HepG2 (cell line): ENCODE results near the gene CDK5RAP2. TPM values are rescaled to one million over a fixed set of nuclear protein-coding genes. Genes with fewer than 3 reads are reported as not detected.

Experiments used
- CENPBD1 ChIP-seq: sonication (generic); formaldehyde crosslinking; IDR thresholded peaks from 2 replicates; pipeline ENCODE4 v1.8.0; 2022; ENCODE audit warnings: missing genetic modification reagents, low read depth, mild to moderate bottlenecking, borderline replicate concordance
- IRF2 ChIP-seq: IDR thresholded peaks from 2 replicates; pipeline ENCODE4 v1.6.1; 2018; ENCODE audit warnings: missing genetic modification reagents, missing compliant biosample characterization
- SMAD1 ChIP-seq: sonication (generic); formaldehyde crosslinking; IDR thresholded peaks from 2 replicates; pipeline ENCODE4 v1.4.0; 2020; ENCODE audit warnings: missing genetic modification reagents, low read depth, mild to moderate bottlenecking, borderline replicate concordance
- ZFX ChIP-seq: sonication (generic); formaldehyde crosslinking; IDR thresholded peaks from 2 replicates; pipeline ENCODE4 v1.4.0; 2020; ENCODE audit warnings: mild to moderate bottlenecking, low read depth, missing genetic modification reagents, moderate library complexity
- ZNF556 ChIP-seq: sonication (generic); formaldehyde crosslinking; IDR thresholded peaks from 2 replicates; pipeline ENCODE4 v1.4.0; 2020; ENCODE audit warnings: mild to moderate bottlenecking, missing genetic modification reagents, borderline replicate concordance
- ZNF678 ChIP-seq: sonication (generic); formaldehyde crosslinking; IDR thresholded peaks from 2 replicates; pipeline ENCODE4 v1.4.0; 2020; ENCODE audit warnings: mild to moderate bottlenecking, missing genetic modification reagents
- ZNF703 ChIP-seq: sonication (generic); formaldehyde crosslinking; IDR thresholded peaks from 2 replicates; pipeline ENCODE4 v1.5.1; 2020; ENCODE audit warnings: missing genetic modification reagents, mild to moderate bottlenecking, moderate library complexity, borderline replicate concordance
- polyA plus RNA-seq, 8 experiments: library from polyadenylated mRNA; depleted of rRNA in 3 of 8; stranded (reverse) in 7 of 8; unstranded in 1 of 8; fragments of >200 nt; fragmentation: Illumina TruSeq in 4 of 8; extraction: Trizol in 4 of 8; gene quantifications; 2 replicates each; pipeline versions ENCODE4 v1.2.1 to v1.2.3, GENCODE V29; 2011 to 2016; ENCODE audit warnings: low read depth in 4 of 8, missing spikeins in 1 of 8, mixed read lengths in 1 of 8; ENCODE audit not compliant: insufficient read depth in 1 of 8
- total RNA-seq, 5 experiments: library from RNA; depleted of rRNA; stranded (reverse); fragments of >200 nt; fragmentation: Illumina TruSeq; extraction: Trizol; gene quantifications; 2 replicates each; pipeline ENCODE4 v1.2.3, GENCODE V29; 2016; ENCODE audit warnings: low read depth in 1 of 5
- TF ChIP-seq, protein P1 (sequence below): sonication (generic); formaldehyde crosslinking; IDR thresholded peaks from 2 replicates; pipeline ENCODE4 v1.5.1; 2020; ENCODE audit warnings: missing genetic modification reagents, mild to moderate bottlenecking, borderline replicate concordance
- TF ChIP-seq, protein P2 (sequence below): sonication (generic); formaldehyde crosslinking; conservative IDR thresholded peaks from 2 replicates; pipeline ENCODE4 v1.4.0; 2020; ENCODE audit warnings: missing genetic modification reagents
- TF ChIP-seq, protein P3 (sequence below): sonication (generic); formaldehyde crosslinking; IDR thresholded peaks from 2 replicates; pipeline ENCODE4 v1.5.0; 2020; ENCODE audit warnings: mild to moderate bottlenecking, missing genetic modification reagents
- TF ChIP-seq, protein P4 (sequence below): fragments of 450-650 bp; IDR thresholded peaks from 2 replicates; pipeline ENCODE4 v1.6.1; 2017
- TF ChIP-seq, protein P5 (sequence below): sonication (generic); formaldehyde crosslinking; IDR thresholded peaks from 2 replicates; pipeline ENCODE4 v1.5.0; 2020; ENCODE audit warnings: missing genetic modification reagents
- TF ChIP-seq, protein P6 (sequence below): sonication (generic); formaldehyde crosslinking; IDR thresholded peaks from 2 replicates; pipeline ENCODE4 v1.8.0; 2022; ENCODE audit warnings: missing genetic modification reagents, mild to moderate bottlenecking, borderline replicate concordance

CDK5RAP2 gene
- total and polyA plus RNA-seq, 2 of the 13 experiments (the other 11 are each of a cell fraction or from before 2014, with no cell fraction given): 31.8 to 42.2 TPM

DNA sequence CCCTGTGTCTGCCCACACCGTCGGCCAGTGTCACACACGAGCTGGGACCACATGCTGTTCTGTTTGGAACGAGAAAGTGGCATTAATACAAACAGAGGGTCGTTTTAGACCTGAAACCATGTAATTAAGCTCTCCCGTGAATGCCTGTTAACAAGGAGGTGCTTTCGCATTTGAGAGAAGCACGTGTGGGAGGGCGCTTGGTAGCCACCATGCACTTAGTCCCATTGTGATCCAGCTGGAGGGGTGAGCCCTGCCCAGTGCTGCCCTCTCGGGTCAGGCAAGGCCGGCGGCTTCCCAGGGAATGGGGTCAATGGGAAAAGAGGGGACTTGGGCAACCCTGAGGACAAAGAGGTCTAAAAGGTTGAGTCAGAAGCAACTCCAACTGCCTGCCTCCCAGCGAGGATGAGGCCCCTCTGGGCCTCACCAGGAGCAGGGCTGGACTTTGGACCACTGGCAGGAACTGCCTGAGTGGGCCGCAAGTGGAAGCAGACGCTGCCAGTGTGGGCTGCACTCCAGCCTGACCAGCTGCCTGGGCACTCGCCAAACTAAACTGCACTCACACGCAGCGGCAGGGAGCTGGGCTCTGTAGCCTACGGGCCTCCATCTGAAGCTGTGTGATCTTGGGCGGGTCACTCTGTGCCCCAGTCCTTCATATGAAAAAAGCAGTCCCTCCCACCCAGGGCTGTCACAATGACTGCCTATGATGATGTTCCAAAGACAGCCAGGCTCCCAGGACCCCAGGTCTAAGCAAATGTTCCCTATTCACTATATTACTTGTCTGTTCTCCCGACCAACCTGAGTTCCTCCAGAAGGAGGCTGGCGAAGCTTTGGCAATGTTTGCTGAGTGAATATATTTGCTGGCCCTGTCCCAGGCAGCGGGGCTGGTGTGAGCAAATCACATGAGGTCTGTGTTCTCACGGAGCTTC lies 195.7 kb downstream of the CDK5RAP2 start (continued):
- TF ChIP-seq CENPBD1 (CRISPR knock-in tag): no peak
- TF ChIP-seq ZNF556 (CRISPR knock-in tag): peak; percentile 96
- TF ChIP-seq, protein P1, sequence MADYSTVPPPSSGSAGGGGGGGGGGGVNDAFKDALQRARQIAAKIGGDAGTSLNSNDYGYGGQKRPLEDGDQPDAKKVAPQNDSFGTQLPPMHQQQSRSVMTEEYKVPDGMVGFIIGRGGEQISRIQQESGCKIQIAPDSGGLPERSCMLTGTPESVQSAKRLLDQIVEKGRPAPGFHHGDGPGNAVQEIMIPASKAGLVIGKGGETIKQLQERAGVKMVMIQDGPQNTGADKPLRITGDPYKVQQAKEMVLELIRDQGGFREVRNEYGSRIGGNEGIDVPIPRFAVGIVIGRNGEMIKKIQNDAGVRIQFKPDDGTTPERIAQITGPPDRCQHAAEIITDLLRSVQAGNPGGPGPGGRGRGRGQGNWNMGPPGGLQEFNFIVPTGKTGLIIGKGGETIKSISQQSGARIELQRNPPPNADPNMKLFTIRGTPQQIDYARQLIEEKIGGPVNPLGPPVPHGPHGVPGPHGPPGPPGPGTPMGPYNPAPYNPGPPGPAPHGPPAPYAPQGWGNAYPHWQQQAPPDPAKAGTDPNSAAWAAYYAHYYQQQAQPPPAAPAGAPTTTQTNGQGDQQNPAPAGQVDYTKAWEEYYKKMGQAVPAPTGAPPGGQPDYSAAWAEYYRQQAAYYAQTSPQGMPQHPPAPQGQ (CRISPR knock-in tag): no peak
- TF ChIP-seq, protein P2, sequence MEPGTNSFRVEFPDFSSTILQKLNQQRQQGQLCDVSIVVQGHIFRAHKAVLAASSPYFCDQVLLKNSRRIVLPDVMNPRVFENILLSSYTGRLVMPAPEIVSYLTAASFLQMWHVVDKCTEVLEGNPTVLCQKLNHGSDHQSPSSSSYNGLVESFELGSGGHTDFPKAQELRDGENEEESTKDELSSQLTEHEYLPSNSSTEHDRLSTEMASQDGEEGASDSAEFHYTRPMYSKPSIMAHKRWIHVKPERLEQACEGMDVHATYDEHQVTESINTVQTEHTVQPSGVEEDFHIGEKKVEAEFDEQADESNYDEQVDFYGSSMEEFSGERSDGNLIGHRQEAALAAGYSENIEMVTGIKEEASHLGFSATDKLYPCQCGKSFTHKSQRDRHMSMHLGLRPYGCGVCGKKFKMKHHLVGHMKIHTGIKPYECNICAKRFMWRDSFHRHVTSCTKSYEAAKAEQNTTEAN: peak; percentile 70
- TF ChIP-seq, protein P3, sequence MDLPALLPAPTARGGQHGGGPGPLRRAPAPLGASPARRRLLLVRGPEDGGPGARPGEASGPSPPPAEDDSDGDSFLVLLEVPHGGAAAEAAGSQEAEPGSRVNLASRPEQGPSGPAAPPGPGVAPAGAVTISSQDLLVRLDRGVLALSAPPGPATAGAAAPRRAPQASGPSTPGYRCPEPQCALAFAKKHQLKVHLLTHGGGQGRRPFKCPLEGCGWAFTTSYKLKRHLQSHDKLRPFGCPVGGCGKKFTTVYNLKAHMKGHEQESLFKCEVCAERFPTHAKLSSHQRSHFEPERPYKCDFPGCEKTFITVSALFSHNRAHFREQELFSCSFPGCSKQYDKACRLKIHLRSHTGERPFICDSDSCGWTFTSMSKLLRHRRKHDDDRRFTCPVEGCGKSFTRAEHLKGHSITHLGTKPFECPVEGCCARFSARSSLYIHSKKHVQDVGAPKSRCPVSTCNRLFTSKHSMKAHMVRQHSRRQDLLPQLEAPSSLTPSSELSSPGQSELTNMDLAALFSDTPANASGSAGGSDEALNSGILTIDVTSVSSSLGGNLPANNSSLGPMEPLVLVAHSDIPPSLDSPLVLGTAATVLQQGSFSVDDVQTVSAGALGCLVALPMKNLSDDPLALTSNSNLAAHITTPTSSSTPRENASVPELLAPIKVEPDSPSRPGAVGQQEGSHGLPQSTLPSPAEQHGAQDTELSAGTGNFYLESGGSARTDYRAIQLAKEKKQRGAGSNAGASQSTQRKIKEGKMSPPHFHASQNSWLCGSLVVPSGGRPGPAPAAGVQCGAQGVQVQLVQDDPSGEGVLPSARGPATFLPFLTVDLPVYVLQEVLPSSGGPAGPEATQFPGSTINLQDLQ (CRISPR knock-in tag): 0 out of 2 replicates have a peak, but pooled peaks have one; percentile 17
- TF ChIP-seq ZNF678 (CRISPR knock-in tag): peak; percentile 76; the same call in 1 of the 2 replicates
- TF ChIP-seq ZNF703 (CRISPR knock-in tag): no peak; the same call in 1 of the 2 replicates
- TF ChIP-seq, protein P4, sequence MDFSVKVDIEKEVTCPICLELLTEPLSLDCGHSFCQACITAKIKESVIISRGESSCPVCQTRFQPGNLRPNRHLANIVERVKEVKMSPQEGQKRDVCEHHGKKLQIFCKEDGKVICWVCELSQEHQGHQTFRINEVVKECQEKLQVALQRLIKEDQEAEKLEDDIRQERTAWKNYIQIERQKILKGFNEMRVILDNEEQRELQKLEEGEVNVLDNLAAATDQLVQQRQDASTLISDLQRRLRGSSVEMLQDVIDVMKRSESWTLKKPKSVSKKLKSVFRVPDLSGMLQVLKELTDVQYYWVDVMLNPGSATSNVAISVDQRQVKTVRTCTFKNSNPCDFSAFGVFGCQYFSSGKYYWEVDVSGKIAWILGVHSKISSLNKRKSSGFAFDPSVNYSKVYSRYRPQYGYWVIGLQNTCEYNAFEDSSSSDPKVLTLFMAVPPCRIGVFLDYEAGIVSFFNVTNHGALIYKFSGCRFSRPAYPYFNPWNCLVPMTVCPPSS: no peak
- TF ChIP-seq, protein P5, sequence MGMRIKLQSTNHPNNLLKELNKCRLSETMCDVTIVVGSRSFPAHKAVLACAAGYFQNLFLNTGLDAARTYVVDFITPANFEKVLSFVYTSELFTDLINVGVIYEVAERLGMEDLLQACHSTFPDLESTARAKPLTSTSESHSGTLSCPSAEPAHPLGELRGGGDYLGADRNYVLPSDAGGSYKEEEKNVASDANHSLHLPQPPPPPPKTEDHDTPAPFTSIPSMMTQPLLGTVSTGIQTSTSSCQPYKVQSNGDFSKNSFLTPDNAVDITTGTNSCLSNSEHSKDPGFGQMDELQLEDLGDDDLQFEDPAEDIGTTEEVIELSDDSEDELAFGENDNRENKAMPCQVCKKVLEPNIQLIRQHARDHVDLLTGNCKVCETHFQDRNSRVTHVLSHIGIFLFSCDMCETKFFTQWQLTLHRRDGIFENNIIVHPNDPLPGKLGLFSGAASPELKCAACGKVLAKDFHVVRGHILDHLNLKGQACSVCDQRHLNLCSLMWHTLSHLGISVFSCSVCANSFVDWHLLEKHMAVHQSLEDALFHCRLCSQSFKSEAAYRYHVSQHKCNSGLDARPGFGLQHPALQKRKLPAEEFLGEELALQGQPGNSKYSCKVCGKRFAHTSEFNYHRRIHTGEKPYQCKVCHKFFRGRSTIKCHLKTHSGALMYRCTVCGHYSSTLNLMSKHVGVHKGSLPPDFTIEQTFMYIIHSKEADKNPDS (CRISPR knock-in tag): peak; percentile 81
- peak; percentile 50 for TF ChIP-seq IRF2 (CRISPR knock-in tag)
- TF ChIP-seq SMAD1 (CRISPR knock-in tag): 0 out of 2 replicates have a peak, but pooled peaks have one; percentile 68
- peak; percentile 89 for TF ChIP-seq ZFX (CRISPR knock-in tag)
- TF ChIP-seq, protein P6, sequence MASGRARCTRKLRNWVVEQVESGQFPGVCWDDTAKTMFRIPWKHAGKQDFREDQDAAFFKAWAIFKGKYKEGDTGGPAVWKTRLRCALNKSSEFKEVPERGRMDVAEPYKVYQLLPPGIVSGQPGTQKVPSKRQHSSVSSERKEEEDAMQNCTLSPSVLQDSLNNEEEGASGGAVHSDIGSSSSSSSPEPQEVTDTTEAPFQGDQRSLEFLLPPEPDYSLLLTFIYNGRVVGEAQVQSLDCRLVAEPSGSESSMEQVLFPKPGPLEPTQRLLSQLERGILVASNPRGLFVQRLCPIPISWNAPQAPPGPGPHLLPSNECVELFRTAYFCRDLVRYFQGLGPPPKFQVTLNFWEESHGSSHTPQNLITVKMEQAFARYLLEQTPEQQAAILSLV (CRISPR knock-in tag): no peak; the same call in 1 of the 2 replicates
